Measurements from ENCODE around the gene SAP130.

The SAP130 gene

DNA sequence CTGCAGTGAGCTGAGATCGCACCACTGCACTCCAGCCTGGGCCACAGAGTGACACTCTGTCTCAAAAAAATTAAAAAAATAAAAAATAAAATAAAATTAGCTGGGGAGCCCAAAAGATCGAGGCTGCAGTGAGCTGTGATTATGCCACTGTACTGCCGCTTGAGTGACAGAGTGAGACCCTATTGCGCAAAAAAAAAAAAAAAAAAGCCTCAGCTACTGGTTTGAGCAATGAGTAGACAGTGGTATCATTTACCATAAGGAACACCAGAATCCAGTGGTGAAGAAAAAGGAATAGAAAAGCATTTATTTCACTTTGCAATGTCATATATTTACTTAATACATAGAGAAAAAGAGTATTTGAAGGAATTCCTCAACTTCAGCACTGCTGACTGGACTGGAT is 3.0 kb downstream of the SAP130 start:
- no peak for DNase-seq

DNA sequence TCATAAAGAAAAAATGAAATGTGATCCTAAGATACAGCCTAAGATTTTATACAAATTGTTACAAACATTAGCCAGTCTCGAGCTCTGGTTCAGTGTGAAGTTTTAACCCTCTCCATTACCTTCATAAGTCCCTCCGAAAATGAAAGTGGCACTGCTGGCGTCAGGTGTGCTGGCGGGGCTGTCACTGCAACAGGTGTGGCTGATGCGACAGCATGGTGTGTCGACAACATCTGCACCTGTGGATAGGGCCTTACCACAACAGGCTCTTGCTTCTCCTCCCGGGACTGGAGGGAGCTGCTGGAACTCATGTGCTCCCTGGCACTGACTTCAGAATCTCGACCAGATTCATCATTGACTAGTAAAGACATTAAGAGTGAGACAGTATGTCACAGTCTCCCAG is 10.3 kb downstream of the SAP130 start:
- DNase-seq: no peak

DNA sequence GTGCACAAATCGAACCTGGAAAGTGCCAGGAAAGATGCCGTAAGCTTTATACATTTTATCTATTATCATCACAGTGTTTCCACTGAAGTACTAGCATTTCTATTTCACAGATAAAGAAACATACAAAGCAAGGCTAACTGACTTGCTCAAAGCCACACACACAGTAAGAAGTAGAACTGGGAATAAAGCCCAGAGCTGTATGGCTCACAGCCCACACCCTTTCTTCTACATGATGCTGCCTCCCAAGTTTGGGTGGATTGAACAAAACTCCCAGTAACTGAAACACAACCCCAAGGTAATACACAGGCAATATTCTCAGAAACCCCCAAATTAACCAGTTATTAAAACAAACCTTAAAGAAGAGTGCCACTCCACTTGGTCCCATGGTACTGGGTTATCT is 11.2 kb downstream of the SAP130 start:
- no peak for DNase-seq

DNA sequence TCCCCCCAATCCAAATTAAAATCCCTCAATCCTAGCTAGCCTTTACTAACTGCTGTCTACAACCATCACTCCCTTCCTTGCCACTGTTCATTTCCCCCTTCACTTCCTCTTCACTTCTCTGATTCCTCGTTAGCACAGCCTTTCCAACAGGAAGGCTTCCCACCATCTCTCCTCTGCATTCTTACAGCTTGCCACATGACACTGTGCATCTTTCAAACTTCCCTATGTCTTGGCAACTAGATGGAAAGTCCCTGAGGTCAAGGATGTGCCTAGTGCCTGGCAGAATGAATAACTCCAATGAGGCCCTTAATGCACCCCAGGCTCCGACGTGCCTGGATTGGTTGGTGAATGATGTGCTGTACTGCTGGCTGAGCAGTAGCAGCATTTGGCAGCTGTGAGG is 15.2 kb downstream of the SAP130 start:
- DNase-seq: no peak

DNA sequence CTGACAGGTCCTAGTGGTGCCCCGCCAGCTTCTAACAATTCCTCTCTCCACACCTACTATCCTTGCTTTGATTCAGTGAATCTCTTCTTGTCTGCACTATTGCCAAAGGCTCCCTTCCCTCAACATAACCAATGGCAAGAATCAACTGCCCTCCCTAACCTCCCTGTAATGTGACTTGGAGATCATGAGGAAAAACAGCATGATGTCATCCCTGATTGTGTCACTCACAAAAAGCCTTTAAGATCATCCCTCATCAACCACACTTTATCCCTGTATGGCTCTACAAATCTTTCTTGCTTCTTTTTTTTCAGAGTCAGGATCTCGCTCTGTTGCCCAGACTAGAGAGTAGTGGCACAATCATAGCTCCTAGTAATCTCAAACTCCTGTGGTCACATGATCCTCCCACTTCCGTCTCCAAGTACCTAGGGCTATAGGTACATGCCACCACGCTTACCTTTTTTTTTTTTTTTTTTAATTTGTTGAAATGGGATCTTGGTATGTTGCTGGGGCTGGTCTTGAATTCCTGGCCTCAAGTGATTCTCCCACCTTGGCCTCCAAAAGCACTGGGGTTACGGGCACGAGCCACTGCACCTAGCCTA is 19.7 kb downstream of the SAP130 start:
- DNase-seq: no peak

DNA sequence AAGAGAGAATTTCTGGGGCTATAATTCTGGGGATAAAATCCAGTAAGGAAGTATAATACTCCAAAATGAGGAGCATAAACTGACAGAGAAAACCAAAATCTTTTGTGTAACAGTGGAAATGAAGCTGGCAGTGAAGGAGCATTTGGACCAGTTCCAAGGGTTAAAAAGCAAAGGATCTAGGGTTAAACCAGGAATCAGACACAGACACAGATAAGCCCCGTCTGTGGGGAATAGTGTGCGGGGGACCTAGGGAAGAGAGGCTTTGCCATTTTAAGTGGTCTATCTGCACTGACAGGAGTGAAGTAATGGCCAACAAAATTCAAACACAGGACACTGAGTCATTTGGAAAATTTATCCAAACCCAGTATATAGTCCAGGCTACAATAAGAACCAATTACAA is 23.4 kb downstream of the SAP130 start:
- no peak for DNase-seq

DNA sequence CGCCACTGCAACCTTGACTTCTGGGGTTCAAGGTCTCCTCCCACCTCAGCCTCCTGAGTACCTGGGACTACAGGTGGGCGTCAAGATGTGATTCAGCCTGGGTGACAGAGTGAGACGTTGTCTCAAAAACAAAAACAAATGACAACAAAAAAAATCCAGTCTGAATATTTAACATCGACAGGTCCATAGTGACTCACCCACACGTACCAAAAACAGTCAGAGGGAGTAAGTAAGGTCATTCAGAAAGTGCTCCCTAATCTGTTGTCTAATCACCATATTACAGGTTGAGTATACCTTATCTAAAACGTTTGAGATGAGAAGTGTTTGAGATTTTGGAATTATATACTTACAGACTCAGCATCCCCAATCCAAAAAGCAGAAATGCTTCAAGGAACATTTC is 24.4 kb downstream of the SAP130 start:
- no peak for DNase-seq

DNA sequence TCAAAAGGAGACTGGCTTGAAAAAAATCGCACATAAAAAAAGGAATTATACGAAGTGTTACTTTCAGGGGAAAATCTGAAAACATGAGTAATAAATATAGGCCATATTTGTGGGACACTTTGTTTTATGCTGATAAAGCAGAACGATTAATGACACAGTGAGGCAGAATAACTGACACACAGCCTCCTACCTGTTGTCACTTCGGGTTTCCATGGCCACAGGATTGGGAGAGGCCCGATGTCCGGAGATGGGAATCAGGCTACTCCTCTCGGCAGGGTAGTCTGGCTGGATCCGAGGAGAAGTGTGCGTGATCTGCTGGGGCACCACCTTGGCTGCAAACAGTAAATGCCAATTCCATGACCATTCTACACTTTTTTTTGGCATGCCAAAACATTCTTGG is 31.7 kb downstream of the SAP130 start:
- DNase-seq: no peak

DNA sequence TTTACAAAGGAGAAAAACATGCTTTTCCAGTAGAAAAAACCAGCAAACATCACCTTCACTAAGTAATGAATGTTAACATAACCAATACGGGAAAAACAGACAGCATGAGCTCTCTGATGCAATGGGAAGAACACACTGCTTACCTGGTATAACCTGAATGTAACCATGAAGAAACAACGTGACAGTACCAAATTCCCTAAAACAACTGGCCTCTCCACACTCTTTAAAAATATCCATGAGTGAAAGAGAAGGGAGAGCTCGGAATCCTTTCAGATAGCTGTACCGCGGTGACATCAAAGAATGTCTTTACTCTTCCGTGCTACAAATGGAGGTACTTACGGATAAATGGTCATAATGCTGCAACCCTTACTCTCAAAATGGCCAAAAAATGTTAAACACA is 32.1 kb downstream of the SAP130 start:
- DNase-seq: no peak

DNA sequence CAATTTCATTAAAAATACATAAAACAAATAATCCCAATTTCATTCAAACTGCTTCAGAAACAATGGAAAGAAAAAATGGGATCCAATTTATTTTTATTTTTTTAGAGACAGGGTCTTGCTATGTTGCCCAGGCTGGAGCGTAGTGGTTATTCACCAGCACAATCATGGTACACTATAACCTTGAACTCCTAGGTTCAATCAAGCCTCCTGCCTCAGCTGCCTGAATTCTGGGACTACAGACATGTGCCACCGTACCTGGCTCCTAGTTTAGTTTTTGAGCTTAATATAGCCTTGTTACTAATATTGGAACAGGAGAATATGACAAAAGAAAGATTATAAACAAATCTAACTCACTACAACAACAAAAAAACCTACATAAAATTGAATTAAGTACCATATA is 34.2 kb downstream of the SAP130 start:
- DNase-seq: no peak

DNA sequence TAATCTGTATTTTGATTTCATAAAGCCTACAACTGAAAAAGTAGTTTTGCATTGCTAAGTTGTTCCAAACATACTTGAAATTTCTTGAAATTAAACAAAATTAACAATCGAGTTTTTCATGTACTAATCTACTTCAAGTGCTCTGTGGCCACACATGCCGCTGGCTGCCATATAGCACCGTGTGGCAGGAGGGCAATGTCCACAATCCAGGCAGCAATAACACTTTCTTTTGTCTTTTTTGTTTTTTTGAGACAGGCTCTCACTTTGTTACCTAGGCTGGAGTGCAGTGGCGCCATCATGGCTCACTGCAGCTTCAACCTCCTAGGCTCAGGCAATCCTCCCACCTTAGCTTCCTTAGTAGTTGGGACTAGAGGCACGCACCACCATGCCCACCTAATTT is 36.1 kb downstream of the SAP130 start:
- no peak for DNase-seq

DNA sequence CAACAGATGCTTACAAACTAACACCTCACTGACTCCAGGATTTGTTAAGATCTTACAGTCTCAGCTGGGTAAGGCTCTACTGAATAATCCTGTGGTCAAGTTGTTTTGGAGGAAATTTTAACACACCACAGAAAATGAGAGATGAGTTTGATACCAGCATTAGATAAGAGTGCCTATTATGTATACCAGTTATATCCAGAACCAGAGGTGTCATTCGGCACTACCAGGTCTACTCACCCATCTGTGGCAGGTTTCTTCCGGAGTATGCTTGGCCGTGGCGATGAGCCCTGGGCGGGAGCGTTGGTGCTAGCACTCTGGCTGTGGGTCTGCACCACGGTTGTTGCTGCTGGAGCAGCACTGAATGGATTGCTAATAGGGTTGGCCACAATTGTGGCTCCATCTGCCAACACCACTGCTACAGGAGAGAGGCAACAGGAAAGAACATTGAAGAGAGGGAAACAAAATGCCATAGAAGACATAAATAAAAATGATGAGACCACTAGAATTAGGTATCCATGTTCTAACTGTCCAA is 41.2 kb downstream of the SAP130 start:
- DNase-seq: no peak

DNA sequence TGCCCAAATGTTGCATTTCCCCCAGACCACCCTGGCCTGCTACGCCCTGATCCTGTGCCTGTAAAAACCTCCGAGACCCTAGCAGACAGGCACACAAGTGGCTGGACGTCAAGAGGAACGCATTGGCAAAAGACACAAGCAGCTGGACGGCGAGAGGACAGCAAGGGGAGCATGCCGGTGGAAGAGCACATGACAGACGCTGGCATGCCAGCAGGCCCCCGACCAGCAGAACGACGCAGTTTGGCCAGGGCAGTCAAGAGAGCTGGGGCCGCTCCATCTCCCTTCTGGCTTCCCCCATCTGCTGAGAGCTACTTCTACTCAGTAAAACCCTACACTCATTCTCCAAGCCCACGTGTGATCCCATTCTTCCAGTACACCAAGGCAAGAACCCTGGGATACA is 42.1 kb downstream of the SAP130 start:
- DNase-seq: no peak

DNA sequence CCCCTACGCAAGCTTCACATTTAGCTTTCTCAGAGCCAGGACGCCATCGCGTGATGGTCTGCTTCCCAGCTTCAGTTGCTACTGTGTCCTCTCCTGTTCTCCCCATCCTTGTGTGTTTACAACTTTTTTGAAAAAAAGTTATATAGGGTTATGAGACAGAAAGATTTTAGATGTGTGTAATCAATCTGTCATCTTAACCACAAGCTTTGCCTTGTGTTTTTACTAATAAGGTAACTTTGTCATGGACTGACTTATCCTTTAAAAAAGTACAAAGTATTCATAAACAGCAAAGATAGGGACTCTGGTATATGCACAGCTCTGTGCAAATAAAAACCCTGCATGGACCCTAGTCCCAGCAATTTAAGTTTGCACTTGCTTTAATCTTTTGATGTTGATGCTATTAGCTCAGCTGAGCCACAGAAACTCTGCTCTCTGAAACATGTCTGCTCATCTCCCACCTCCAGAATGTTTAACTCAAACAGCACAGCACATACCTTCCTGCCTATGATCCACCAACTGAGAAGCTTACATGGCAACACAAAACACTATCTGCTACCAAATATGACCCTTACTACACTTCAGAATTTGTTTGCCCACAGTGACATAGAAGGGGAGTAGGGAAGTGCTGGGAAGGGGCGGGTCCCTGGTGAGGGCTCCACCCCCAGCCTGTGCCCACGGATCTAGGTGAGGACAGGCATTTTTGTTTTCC is 42.7 kb downstream of the SAP130 start:
- DNase-seq: no peak

DNA sequence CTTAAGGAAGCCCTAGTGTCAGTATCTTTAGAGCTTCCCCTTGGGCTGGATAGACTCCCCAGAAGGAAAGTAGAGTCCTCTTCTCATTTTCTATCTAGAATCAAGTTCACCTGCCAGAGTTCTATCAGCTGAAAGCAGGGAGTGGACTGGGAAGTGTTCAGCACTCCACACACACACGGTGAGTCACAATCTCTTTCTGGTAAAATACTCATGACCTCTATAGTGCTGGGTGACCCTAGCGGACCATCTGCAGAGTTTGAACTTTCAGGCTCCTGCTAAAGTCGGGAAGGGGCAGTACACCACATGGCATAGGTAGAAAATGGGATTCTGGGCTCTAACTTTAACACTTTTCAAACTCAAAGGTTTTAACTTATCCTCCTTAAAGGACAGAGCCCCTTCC is 43.3 kb downstream of the SAP130 start:
- no peak for DNase-seq

DNA sequence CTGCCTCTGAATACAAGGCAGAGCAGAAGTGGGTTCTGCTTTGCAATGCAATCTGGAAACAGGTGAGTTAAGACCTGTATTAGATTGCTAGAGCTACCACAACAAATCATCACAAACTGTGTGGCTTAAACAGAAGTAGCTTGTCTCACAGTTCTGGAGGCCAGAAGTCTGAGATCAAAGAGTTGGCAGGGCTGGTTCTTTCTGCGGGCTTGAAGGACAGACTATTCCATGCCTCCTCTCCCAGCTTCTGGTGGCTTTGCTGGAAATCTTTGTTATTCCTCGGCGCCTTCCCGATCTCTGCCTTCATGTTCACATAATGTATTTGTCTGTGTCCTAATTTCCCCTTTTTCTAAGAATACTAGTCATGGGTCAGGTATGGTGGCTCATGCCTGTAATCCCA is 58.4 kb downstream of the SAP130 start:
- no peak for DNase-seq

DNA sequence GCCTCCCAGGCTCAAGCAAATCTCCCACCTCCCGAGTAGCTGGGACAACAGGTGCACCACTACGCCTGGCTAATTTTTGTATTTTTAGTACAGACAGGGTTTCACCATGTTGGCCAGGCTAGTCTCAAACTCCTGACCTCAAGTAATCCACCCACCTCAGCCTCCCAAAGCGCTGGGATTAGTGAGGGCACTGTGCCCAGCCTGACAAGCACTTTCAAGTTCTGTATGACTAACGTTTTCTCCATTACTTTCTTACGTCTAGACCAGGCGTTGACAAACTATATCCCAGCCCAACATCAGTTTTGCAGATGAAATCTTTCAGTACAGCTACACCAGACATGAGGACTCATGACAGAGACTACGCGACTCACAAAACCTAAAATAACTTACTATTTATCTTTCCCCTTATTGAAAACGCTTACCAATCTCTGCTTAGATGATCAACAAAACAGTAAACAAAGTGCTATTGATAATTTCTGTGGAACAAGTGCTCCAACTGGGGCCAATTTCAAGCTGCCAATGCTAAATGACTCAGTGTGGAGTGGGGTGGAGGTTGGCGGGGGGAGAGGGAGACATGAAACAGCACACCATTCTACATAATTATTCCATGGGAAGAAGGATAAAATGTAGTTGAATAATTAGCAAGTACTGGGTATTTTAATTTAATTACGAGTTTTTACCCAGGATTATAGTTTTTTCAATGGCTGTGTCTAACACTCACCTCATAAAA is 59.1 kb downstream of the SAP130 start:
- no peak for DNase-seq

DNA sequence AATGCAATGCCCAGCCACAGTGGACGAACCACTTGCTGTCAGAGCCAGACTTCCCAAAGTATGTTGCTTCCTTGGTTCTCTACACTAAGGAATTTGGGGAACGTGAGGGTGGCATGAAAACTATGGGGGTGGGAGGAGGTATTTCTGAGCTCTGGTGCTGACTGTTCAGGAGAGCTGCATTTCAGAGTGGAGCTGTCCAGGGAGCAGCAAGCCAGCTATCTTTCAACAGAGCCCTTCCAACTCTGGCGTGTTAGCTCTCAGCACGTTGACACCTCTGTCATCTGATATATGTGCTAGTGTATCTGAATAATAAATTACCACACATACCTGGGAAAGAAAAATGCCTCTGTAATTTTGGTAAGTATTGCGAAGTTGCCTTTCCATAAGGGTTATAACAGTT is 66.1 kb downstream of the SAP130 start:
- DNase-seq: no peak

DNA sequence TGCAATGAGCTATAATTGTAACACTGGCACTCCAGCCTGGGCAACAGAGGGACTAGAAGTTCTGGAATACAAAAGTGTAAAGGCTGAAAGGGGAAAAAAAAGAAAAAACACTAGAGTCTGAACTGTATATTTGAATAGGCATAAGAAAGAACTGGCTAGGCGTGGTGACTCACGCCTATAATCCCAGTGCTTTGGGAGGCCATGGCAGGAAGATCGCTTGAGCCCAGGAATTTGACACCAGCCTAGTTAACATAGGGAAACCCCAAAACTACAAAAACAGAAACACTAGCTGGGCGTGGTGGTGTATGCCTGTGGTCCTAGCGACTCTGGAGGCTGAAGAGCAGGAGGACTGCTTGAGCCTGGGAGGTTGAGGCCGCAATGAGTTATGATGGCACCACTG is 70.6 kb downstream of the SAP130 start:
- no peak for DNase-seq

DNA sequence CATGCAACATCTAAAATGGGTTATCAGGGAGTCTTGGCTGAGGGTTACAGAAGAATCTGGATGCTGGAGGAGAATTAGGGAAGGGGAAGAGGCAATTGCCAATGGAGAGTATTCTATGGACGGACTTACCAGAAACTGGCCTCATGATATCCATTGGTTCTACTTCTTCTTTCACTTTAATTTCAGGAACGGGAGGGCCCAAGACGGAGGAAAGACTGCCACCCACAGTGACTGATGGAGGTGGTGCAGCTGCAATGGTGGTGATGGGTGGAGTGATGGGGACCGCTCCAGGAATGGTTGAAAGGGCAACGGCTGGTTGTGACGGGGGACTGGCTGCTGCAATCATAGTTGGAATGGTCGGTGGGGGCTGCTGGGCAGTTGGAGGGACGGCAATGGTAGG is 73.0 kb downstream of the SAP130 start:
- DNase-seq: no peak

DNA sequence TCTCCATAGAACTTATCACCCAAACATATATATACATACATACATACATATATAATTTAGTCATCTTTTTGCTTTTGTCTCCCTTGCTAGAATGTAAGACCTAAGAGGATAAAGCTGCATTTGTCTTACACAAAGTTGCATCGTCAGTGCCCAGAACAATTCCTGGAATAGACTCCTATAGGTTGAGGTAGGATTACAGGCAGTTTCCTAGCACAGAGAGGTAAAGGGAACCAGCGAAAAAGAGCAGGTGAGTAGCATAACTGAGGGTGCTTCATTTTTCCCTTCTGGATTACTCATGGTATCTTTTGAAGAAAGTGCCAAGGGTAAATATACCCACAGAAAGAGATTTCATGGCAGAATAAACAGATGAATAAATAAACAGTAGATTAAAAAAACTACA is 74.0 kb downstream of the SAP130 start:
- no peak for DNase-seq

DNA sequence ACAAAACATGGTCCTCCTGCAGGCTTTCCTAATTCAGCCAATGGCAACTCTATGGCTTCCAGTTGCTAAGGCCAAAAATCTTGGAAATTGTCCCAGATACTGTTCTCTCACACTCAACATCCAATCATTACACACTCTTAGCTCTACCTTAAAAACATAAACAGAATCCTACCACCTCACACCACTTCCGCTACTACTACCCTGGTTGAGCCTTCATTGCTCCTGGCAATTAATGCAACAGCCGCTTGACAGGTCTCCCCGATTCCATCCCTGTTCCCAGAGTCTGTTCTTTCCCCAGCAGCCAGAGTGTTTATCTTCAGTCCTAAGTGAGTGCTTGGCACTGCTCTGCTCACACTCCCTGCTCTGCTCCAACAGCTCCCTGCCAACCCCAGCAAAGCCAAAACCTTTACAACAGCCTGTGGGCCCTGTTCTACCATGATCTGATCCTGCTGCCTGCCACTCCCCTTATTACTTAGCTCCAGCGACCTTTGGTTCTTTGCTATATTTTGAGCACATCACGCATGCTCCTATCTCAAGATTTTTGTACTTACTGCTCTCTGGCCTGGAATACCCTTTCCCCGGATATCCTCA is 74.6 kb downstream of the SAP130 start:
- DNase-seq: no peak

DNA sequence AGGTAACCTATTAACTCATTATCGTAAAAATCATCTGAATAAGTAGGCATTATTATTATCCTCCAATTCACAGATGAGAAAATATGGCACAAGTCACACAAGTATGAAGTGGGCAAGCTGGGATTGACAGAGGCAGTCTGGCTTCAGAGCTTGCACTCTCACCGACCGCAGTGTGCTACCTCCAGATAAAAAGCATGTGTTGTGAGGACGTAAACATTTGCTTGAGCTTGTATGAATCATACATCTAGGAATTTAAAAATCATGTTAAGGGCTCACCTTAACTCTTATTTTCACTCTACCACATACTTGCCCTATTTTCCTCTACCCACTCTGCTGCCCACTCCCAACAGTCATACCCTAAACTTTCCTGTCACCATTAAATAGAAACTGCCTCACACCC is 76.8 kb downstream of the SAP130 start:
- no peak for DNase-seq

DNA sequence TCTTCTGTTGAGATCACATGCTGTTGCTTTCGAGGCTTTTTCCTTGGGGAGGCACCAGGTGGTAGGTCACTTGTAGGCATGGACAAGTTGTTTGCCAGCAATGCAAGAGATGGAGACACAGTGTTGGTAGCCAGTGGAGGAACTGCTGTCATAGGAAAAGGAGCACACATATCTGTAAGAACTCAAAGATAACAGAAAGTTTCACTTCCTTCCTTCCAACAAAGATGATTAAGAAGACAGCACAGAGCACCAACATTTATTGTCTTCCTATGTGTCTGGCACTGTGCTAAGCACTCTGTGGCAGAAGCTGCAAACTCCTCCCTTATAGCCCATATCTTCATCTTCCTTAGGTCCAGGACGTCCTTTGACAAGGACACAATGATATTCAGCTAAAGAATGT is 77.6 kb downstream of the SAP130 start:
- DNase-seq: no peak

Data from NCI-H2081 (cell line).